Head of caudate nucleus (tissue), 42 donors: Measurements from ENCODE around the gene DNAJC16.
"Not testable (repeated sequence)": the region's sequence is repeated elsewhere in the genome, so short reads cannot be mapped to it uniquely, and the experiment has no call there.

ENCODE experiments used
- DNase-seq, 42 donors: peaks; one replicate each; pipeline versions ENCODE4 v3.0.0 to v3.0.0-alpha.2; 2020 to 2021; ENCODE audit warnings: mixed read lengths in 7 of 42
- intact Hi-C: fragments of 100-400 bp; cut with DNase I; formaldehyde crosslinking; loops from one replicate; pipeline ENCODE4 v1.15.0; 2022

The DNAJC16 gene

GRCh38 chr1:15568387-15569073 lies 41.9 kb downstream of the DNAJC16 start:
- intact Hi-C loops: no loop called here
- no peak for DNase-seq

- no peak for DNase-seq
- intact Hi-C loops: no loop called here
These were observed 44.2 kb downstream of the DNAJC16 start for GRCh38 chr1:15570861-15571260.

- DNase-seq: no peak
- intact Hi-C loops: no loop called here
These were observed 44.6 kb downstream of the DNAJC16 start for GRCh38 chr1:15571266-15571665.

GRCh38 chr1:15573477-15573876 lies 46.8 kb downstream of the DNAJC16 start:
- peak in 5 of 42 donors; percentile 5 to 64 (median 27) for DNase-seq
- intact Hi-C loops: no loop called here

- intact Hi-C loops: no loop called here
These were observed 48.1 kb downstream of the DNAJC16 start for GRCh38 chr1:15574741-15575140.

GRCh38 chr1:15575549-15576150 lies 49.0 kb downstream of the DNAJC16 start:
- DNase-seq: no peak
- intact Hi-C loops: no loop called here

More at GRCh38 chr1:15574741-15575140, 48.1 kb downstream of the DNAJC16 start:
- DNase-seq: peak in 17 of 42 donors; percentile 14 to 66 (median 32)

GRCh38 chr1:15577691-15578090 lies 51.0 kb downstream of the DNAJC16 start:
- intact Hi-C loops: no loop called here
- DNase-seq: peak in 4 of 42 donors; percentile 9 to 32 (median 28)

- intact Hi-C loops: no loop called here
These were observed 52.5 kb downstream of the DNAJC16 start for GRCh38 chr1:15578921-15579682.

GRCh38 chr1:15579683-15580047 lies 53.0 kb downstream of the DNAJC16 start:
- DNase-seq: no peak
- intact Hi-C loops: no loop called here

More at GRCh38 chr1:15578921-15579682, 52.5 kb downstream of the DNAJC16 start:
- DNase-seq: peak in 11 of 42 donors; percentile 13 to 69 (median 38)

- intact Hi-C loops: no loop called here
- DNase-seq: no peak
These were observed 56.5 kb downstream of the DNAJC16 start for GRCh38 chr1:15583016-15583706.

GRCh38 chr1:15584489-15585363 lies 58.1 kb downstream of the DNAJC16 start, which contains the start of gene AGMAT:
TSS of gene AGMAT (minus strand) at chr1:15585051. CDS start at chr1:15584967, 84 bp downstream.
- intact Hi-C loops: no loop called here
- DNase-seq: peak in 8 of 42 donors; percentile 7 to 46 (median 21)

- intact Hi-C loops: no loop called here
- no peak for DNase-seq
These were observed 65.6 kb downstream of the DNAJC16 start for GRCh38 chr1:15592285-15592684.

GRCh38 chr1:15595809-15596617 lies 69.4 kb downstream of the DNAJC16 start:
- DNase-seq: peak in 1 of 42 donors; percentile 15
- intact Hi-C loops: no loop called here

GRCh38 chr1:15598436-15598835 lies 71.8 kb downstream of the DNAJC16 start:
- intact Hi-C loops: no loop called here
- DNase-seq: no peak

GRCh38 chr1:15603050-15603965 lies 76.7 kb downstream of the DNAJC16 start:
- intact Hi-C loops: no loop called here
- DNase-seq: peak; percentile 95 to 99 (median 98)

- intact Hi-C loops, DNase-seq: not testable (repeated sequence)
These were observed 77.3 kb downstream of the DNAJC16 start for GRCh38 chr1:15603966-15604282.

GRCh38 chr1:15604400-15604799 lies 77.8 kb downstream of the DNAJC16 start:
- intact Hi-C loops, DNase-seq: not testable (repeated sequence)
